ENCODE results near the gene TBATA.

Gene TBATA

GRCh38 chr10:70743879-70744278 is 41.3 kb downstream of the TBATA start:
- no peak for DNase-seq (ENCODE audit: low read depth, low spot score)

GRCh38 chr10:70743430-70743788 is 41.8 kb downstream of the TBATA start:
- DNase-seq (ENCODE audit: low read depth, low spot score): no peak

GRCh38 chr10:70742537-70743429 is 42.4 kb downstream of the TBATA start:
- no peak for DNase-seq (ENCODE audit: low read depth, low spot score)

GRCh38 chr10:70740406-70741288 is 44.5 kb downstream of the TBATA start:
- no peak for DNase-seq (ENCODE audit: low read depth, low spot score)

- no peak for DNase-seq (ENCODE audit: low read depth, low spot score)
Observed at GRCh38 chr10:70738761-70739121, 46.4 kb downstream of the TBATA start.

- DNase-seq (ENCODE audit: low read depth, low spot score): no peak
Observed at GRCh38 chr10:70738006-70738760, 47.0 kb downstream of the TBATA start.

- DNase-seq (ENCODE audit: low read depth, low spot score): no peak
Observed at GRCh38 chr10:70737250-70737649, 47.9 kb downstream of the TBATA start.

GRCh38 chr10:70736525-70736924 is 48.7 kb downstream of the TBATA start:
- DNase-seq (ENCODE audit: low read depth, low spot score): no peak

- no peak for DNase-seq (ENCODE audit: low read depth, low spot score)
Observed at GRCh38 chr10:70735161-70735560, 50.0 kb downstream of the TBATA start.

GRCh38 chr10:70733051-70733450 is 52.1 kb downstream of the TBATA start:
- DNase-seq (ENCODE audit: low read depth, low spot score): no peak

GRCh38 chr10:70732569-70732968 is 52.6 kb downstream of the TBATA start:
- DNase-seq (ENCODE audit: low read depth, low spot score): no peak

- DNase-seq (ENCODE audit: low read depth, low spot score): no peak
Observed at GRCh38 chr10:70730955-70731354, 54.2 kb downstream of the TBATA start.

- DNase-seq (ENCODE audit: low read depth, low spot score): no peak
Observed at GRCh38 chr10:70729763-70730357, 55.3 kb downstream of the TBATA start.

GRCh38 chr10:70728328-70728727 is 56.8 kb downstream of the TBATA start:
- DNase-seq (ENCODE audit: low read depth, low spot score): no peak

GRCh38 chr10:70726909-70727495 is 58.2 kb downstream of the TBATA start:
- DNase-seq (ENCODE audit: low read depth, low spot score): no peak

- no peak for DNase-seq (ENCODE audit: low read depth, low spot score)
Observed at GRCh38 chr10:70723771-70724170, 61.4 kb downstream of the TBATA start.

GRCh38 chr10:70722820-70723424 is 62.3 kb downstream of the TBATA start:
- DNase-seq (ENCODE audit: low read depth, low spot score): no peak

Data from brain pericyte (primary cell).